ENCODE data around the gene CPVL. TPM values are rescaled to one million over a fixed set of nuclear protein-coding genes. Genes with fewer than 3 reads are reported as not detected.

CPVL gene
- total and polyA plus RNA-seq, 2 of the 8 experiments (the other 6 are each of a cell fraction or from before 2014, with no cell fraction given) = 40.0 to 55.0 TPM

- 0 out of 4 replicates have a peak overlapping the region, but pooled peaks of 1 of the 2 experiments have one; percentile 18 for H3K4me2 ChIP-seq (ENCODE audit: insufficient read depth in 1 of 2, low read depth in 2 of 2, low read length in 2 of 2)
- H3K9me3 ChIP-seq (ENCODE audit: insufficient read depth in 2 of 2, low read depth in 1 of 2, low read length in 1 of 2) = no peaks in the 10 kb centered on the region
- H2AFZ ChIP-seq (ENCODE audit: low read length) = no peak overlapping the region
- H3K14ac ChIP-seq (ENCODE audit: insufficient read length) = no peak overlapping the region
- no peak overlapping the region for H2BK12ac ChIP-seq (ENCODE audit: low read depth, low read length)
- H4K91ac ChIP-seq (replicated peaks; ENCODE audit: insufficient read length, low read length) = no peak overlapping the region
- FAIRE-seq (no peak), DNase-seq (ENCODE audit: low read depth in 1 of 2, low spot score in 2 of 2) (no peak)
- 64% methylated on average over 5 of the region's 5 CpGs; no CpG with 5 or more reads in 1 of the 2 experiments for WGBS, 2 experiments (ENCODE audit: extremely low coverage in 1 of 2, insufficient coverage in 1 of 2, insufficient read length in 1 of 2, insufficient replicate concordance in 2 of 2, low coverage in 1 of 2, low lambda C conversion rate in 2 of 2, missing lambda C conversion rate in 1 of 2)
- H4K5ac ChIP-seq (ENCODE audit: insufficient read length, low read depth, low read length) = no peak overlapping the region
- no peak overlapping the region for H2BK15ac ChIP-seq (ENCODE audit: low read length)
- H3K79me2 ChIP-seq (ENCODE audit: control insufficient read depth in 1 of 2, insufficient read depth in 2 of 2, low read length in 2 of 2) = no peaks in the 10 kb centered on the region
- no peak overlapping the region for H3K4me3 ChIP-seq (ENCODE audit: extremely low read depth in 1 of 4, insufficient read depth in 2 of 4, low read depth in 3 of 4, low read length in 4 of 4)
- no peak overlapping the region for H3K18ac ChIP-seq (ENCODE audit: extremely low read depth, low read length)
- H4K20me1 ChIP-seq (replicated peaks in 1 of 2; ENCODE audit: control insufficient read depth in 1 of 2, insufficient read depth in 2 of 2, low read length in 2 of 2) = peaks cover 0 to 2% of the 10 kb centered on the region in 2 experiments
- H3K36me3 ChIP-seq (ENCODE audit: control insufficient read depth in 2 of 4, insufficient read depth in 4 of 4, low read length in 3 of 4) = no peaks in the 10 kb centered on the region
- H4K8ac ChIP-seq (ENCODE audit: extremely low read depth, insufficient read depth, low read length) = no peak overlapping the region
- no peak overlapping the region for H3K23ac ChIP-seq (ENCODE audit: insufficient read length)
- no peak overlapping the region for H2BK5ac ChIP-seq (ENCODE audit: low read depth, low read length)
- no peaks in the 10 kb centered on the region for H3K23me2 ChIP-seq (ENCODE audit: low read depth, low read length)
- H3K56ac ChIP-seq (replicated peaks; ENCODE audit: insufficient read length, low read depth, low read length) = no peak overlapping the region
- ChIA-PET POLR2A (ENCODE audit: partially characterized antibody) (interaction anchor here (1.3 to 1.7 kb wide), 2 partner anchors 11 kb away, joined by 3 to 5 read pairs; partner anchors contain the start of gene CPVL), CTCF (ENCODE audit: partially characterized antibody) (interaction anchor here (0.7 to 3.9 kb wide), 9 partner anchors 9 to 230 kb away, joined by 3 to 26 read pairs (median 4); partner anchors contain the start of gene CPVL)
- no peak overlapping the region for H3K27ac ChIP-seq (ENCODE audit: low read depth, low read length)
- no peaks in the 10 kb centered on the region for H3K79me1 ChIP-seq (ENCODE audit: low read depth, low read length)
- H2BK20ac ChIP-seq (ENCODE audit: low read length) = no peak overlapping the region
- H3K4me1 ChIP-seq (replicated peaks in 1 of 4; ENCODE audit: control insufficient read depth in 3 of 4, insufficient read depth in 4 of 4, low read length in 3 of 4) = peaks cover 0 to 8% (median 6%) of the 10 kb centered on the region in 4 experiments; a peak in 3 of 7 replicates
- H3K4ac ChIP-seq (replicated peaks; ENCODE audit: insufficient read length, low read depth, low read length) = no peak overlapping the region
- no peak overlapping the region for H2AK5ac ChIP-seq (ENCODE audit: low read depth, low read length)
- no peak overlapping the region for H3K9ac ChIP-seq (replicated peaks in 1 of 4; ENCODE audit: extremely low read depth in 1 of 4, low read depth in 3 of 4, low read length in 3 of 4)
- H3K27me3 ChIP-seq (replicated peaks in 1 of 4; ENCODE audit: control insufficient read depth in 3 of 4, extremely low read depth in 1 of 4, insufficient read depth in 3 of 4, low read length in 3 of 4) = no peaks in the 10 kb centered on the region
- H2BK120ac ChIP-seq (replicated peaks; ENCODE audit: low read depth, low read length) = no peak overlapping the region
- TF ChIP-seq TEAD4 (IDR thresholded peaks at IDR 0.05; ENCODE audit: low read depth, low read length) = no peak
- no peak for TF ChIP-seq KDM4A (IDR thresholded peaks at IDR 0.05; ENCODE audit: low read depth, low read length, severe bottlenecking)
- TF ChIP-seq YY1 (IDR thresholded peaks at IDR 0.05; ENCODE audit: low read depth, low read length) = no peak
- TF ChIP-seq SP4 (IDR thresholded peaks at IDR 0.05; ENCODE audit: low read length) = no peak
- TF ChIP-seq JUND (IDR thresholded peaks at IDR 0.05; ENCODE audit: low read length) = no peak
- TF ChIP-seq SIN3A (conservative IDR thresholded peaks at IDR 0.05 in 1 of 2, IDR thresholded peaks at IDR 0.05 in 1 of 2; ENCODE audit: low read depth in 1 of 2, low read length in 2 of 2) = no peak
- no peak for TF ChIP-seq SAP30 (IDR thresholded peaks at IDR 0.05; ENCODE audit: insufficient read depth, insufficient replicate concordance, low read length)
- no peak for TF ChIP-seq RBBP5 (IDR thresholded peaks at IDR 0.05; ENCODE audit: borderline replicate concordance, low read depth, low read length)
- TF ChIP-seq KDM1A (IDR thresholded peaks at IDR 0.05; ENCODE audit: borderline replicate concordance, low read length) = no peak
- no peak for TF ChIP-seq JUN (IDR thresholded peaks at IDR 0.05; ENCODE audit: low read depth, low read length)
- TF ChIP-seq CHD1 (IDR thresholded peaks at IDR 0.05; ENCODE audit: low read depth, low read length) = no peak
- TF ChIP-seq HDAC6 (IDR thresholded peaks at IDR 0.05; ENCODE audit: low read depth, low read length) = no peak
- no peak for TF ChIP-seq POU5F1 (IDR thresholded peaks at IDR 0.05; ENCODE audit: low read depth, low read length)
- no peak for TF ChIP-seq MAFK (IDR thresholded peaks at IDR 0.05; ENCODE audit: low read depth, low read length)
Measured at GRCh38 chr7:29156907-29157452, 10.6 kb upstream of the CPVL start.

Data from H1 (cell line).